GM18526 (cell line): ENCODE measurements around the gene SUPT5H.

Source experiments
- POLR2A ChIP-seq: IDR thresholded peaks from 3 replicates; pipeline ENCODE4 v1.6.1; 2011; ENCODE audit not compliant: insufficient read length; ENCODE audit errors: extremely low read depth

SUPT5H gene

DNA sequence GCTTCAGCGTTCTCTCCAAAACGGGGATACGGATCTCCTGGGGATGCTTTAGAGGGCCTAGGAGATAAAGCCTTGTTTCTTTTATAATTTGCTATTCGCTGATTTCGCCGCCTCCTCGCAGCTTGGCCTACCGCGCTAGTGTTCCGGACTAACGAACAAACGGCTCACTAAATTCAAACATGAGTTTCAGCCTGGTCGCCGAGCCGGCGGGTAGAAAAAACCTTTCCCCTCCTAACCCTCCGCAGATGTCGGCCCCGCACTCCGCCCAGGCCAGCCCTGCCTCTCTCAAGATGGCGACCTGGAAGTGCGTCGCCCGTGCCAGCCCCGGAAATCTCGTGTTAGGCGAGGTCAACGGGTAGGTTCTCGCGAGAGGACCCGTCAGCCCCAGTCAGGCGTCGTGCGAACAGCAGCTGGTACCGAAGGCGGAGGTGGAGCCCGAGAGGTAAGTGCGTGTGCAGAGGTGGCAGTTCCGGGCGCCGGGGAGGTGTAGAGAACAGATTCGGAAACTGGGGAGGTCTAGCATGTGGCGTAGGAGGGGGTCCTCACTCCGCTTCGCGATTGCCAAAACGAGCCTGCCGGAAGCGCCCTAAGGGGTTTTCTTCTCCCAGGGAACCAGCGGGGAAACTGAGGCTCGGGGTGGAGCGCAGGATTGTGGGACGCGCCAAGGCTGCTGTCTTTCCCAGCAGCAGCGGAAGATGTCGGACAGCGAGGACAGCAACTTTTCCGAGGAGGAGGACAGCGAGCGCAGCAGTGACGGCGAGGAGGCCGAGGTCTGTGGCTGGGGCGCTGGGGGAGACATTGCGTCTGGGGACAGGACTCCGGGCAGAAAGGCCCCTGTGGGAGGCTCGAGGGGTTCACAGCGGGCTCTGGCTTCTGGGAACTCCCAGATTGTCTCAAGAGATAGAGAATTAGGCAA is at the start of gene SUPT5H:
Gene SUPT5H, plus strand, starts transcription at position 387 of the 916 bp plus-strand sequence. Its CDS starts 309 bp downstream, at position 696.
- peak; percentile 90 for TF ChIP-seq POLR2A

GRCh38 chr19:39397360-39398296 is 47.8 kb upstream of the SUPT5H start:
- peak; percentile 21 for TF ChIP-seq POLR2A

- TF ChIP-seq POLR2A, result peak; percentile 23
Measured at GRCh38 chr19:39398297-39398864, 47.0 kb upstream of the SUPT5H start.

DNA sequence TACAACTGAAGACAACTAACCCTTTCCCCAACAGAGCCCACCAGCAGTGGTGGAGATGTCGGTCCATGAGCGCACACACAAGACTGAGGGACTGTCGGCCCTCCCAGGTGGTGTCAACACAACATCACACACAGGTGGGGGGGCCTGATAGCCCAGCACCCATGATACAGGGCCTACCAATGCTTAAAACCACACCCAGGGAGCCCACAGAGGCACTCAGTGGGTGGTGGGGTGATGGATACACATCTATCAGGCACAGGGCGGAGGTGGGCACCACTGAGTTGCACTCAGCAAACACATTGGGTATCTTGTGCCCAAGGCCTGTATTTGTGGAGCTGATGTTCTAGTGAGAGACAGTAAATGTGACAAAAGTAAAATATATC is 45.7 kb upstream of the SUPT5H start:
- TF ChIP-seq POLR2A, result no peak

- TF ChIP-seq POLR2A, result no peak
Measured at GRCh38 chr19:39400061-39400460, 45.3 kb upstream of the SUPT5H start.

DNA sequence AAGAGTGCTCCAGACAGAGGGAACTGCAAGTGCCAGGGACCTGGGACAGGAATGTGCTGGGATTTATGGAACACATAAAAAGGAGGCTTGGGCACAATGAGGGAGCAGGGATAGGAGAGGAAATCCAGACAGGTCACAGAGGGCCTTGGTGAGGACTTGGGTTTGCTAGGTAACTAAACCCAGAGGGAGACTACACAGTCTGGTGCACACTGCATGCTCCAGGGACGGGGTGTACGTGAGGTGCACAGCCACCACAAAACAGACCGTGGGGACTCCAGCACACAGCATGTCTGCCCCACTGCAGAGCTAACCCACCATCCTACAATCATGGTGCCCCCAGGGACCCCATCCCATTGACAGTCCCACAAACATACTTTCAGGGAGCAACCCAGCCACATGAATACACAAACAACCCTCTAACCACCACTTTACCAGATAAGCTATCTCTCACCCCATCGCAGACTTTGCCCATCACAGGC is 44.3 kb upstream of the SUPT5H start:
- no peak for TF ChIP-seq POLR2A

DNA sequence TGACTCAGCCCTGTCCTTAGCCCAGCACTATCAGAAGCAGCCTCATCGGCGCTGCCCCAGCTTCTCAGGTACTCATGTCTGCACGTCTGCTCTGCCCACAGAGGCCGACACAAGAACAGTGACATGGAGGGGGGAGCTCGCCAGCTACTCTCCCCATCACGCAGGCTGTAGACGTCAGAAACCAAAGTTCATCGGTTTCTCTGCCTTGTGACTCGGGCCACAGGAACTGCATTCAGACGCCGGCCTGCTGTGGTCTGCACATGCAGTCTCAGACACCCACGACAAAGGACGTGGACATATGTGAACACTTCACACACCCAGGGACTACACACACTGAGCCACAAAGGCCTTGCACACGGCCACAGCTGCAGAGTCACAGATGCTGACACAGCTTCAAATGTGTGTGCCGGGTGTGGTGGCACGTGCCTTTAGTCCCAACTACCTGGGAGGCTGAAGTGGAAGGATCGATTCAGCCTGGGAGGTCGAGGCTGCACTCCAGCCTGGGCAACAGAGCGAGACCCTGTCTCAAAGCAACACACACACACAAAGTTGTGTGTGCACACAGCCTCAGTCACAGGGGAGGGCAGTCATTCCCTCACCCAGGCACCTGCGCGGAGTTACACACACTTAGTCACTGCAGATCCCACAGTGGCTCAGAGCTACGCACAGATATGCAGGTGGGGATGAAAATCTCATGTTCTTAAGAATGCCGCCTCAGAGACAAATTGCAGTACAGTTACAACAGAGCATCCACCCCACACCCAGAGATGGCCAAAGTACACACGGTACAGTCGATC is 43.6 kb upstream of the SUPT5H start:
- peak; percentile 55 for TF ChIP-seq POLR2A

- peak; percentile 60 for TF ChIP-seq POLR2A
Measured at GRCh38 chr19:39402346-39403300, 42.8 kb upstream of the SUPT5H start.

- TF ChIP-seq POLR2A, result peak; percentile 53
Measured at GRCh38 chr19:39403331-39404312, 41.8 kb upstream of the SUPT5H start.

- TF ChIP-seq POLR2A, result peak; percentile 10
Measured at GRCh38 chr19:39405261-39405957, 40.0 kb upstream of the SUPT5H start.

DNA sequence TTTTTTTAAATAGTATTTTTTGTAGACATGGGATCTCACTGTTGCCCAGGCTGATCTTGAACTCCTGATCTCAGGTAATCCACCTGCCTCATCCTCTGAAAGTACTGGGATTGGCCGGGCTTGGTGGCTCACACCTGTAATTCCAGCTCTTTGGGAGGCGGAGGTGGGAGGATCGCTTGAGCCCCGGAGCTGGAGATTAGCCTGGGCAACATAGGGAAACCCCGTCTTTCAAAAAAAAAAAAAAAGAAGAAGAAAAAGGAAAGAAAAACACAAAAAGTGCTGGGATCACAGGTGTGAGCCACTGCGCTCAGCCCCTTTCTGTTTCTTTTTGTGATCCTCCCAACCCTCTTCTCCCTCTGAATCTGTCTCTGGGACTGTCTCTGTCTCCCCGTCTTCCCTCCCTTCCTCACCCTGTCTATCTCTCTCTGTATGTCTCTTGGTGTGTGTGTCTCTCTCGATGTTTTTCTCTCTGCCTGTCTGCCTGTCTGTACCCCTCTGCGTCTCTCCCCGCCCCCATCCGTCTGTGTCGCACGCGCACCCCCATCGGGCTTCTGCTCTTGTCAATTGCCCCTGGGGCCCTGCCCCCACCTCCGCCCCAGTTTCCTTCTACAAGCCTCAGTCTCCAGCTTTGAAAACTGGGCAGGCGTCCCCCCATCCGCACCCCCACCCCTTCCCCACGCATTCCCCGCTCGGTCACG is 39.3 kb upstream of the SUPT5H start:
- TF ChIP-seq POLR2A, result no peak
